Activated gamma-delta T cell (primary cell): ENCODE data around the gene SLC9A3.
"Not testable (repeated sequence)": the region's sequence is repeated elsewhere in the genome, so short reads cannot be mapped to it uniquely, and the experiment has no call there.

ENCODE experiments used
- DNase-seq: peaks from one replicate; lab custom pipeline; 2025; lab: John Stamatoyannopoulos, UW

Gene SLC9A3

DNA sequence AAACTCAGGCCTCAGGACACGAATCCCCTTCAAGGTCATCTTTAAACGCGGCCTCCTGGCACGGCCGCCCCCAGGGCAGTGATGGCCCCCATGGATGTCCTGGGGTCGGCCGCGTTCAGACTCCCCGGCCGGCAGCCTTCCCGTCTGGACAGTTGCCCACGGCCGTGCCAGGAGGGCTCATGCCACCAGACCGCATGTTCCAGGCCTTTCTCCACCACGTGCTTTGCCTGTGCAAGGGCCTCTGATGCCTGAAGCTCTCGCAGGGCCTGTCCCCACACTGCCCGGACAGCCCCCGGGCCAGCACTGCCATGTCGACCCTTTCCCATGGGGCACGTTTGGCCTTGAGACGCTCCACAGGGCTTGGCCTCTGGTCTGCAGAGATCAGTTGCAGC lies 34.6 kb downstream of the SLC9A3 start:
- DNase-seq, result no peak

DNA sequence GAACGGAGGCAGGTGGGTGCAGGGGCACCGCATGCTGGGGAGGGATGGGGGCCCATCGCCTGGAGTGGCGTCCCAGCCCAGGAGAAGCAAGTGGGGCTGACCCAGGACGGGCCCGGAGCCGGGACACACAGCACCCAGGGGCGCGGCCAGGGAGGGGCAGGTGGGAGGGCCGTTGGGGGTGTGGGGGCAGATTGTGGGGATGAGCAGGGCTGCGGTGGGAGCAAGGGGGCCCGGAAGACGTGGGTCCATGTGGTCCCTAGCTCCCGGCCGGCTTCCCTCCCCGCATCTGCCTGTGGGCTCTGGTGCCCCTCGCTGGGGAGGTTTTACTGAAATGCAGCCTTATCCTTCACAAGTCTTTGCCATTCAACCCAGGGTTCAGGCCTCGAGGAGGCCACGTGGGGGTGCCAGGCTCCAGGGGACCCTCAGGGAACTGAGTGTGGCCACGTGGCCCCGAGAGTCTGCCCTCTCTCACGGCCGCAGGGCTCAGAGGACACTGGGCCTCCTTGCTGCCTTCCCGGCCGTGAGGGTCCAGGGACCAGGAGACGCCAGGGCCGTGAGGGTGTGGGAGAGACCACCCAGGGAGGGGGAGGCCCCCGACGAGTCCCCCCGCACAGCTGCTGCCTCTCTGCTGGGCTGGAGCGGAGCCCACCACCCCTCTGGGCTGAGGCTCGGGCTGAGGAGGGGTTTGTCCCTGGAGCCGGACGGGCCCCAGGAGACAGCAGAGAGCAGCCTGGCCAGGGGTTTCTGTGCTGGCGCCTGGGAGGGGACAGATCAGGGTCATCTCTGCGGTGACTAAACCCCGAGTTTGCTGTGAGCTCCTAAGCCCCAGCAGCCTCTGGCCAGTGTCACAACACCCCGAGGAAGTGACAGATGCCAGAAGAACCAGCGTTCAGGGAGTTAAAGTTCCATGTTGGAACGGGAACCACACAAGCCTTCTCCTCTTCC lies 35.2 kb downstream of the SLC9A3 start:
- DNase-seq, result no peak

DNA sequence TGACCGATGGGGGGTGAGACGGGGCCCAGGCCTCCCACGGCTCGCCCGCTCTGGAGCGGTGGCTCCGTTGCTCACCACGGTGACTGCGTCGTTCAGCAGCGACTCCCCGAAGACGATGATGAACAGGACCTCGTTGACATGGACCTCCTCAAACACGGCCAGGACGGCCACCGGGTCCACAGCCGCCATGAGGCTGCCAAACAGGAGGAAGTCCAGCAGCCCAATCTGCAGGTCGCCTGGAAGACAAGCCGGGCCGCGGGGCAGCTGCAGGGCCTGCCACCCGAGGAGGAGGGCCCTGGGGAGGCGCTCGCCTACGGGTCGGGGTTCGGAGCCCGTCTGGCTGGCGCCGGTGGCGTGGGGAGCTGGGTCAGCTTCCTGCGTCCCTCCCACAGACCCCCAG lies 36.0 kb downstream of the SLC9A3 start:
- no peak for DNase-seq

DNA sequence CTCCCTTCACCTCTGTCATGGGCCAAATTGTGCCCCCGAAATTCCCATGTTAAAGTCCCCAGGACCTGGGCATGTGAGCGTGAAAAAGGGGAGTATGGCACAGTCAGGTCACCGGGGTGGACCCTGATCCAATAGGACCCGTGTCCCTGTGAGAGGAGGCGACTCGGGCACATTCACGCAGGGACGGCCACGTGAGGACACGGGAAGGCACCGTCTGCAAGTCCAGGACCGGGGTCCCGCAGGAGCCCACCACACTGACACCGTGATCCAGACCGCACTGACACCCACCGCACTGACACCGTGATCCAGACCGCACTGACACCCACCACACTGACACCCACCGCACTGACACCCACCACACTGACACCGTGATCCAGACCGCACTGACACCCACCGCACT lies 37.7 kb downstream of the SLC9A3 start:
- not testable (repeated sequence) for DNase-seq

DNA sequence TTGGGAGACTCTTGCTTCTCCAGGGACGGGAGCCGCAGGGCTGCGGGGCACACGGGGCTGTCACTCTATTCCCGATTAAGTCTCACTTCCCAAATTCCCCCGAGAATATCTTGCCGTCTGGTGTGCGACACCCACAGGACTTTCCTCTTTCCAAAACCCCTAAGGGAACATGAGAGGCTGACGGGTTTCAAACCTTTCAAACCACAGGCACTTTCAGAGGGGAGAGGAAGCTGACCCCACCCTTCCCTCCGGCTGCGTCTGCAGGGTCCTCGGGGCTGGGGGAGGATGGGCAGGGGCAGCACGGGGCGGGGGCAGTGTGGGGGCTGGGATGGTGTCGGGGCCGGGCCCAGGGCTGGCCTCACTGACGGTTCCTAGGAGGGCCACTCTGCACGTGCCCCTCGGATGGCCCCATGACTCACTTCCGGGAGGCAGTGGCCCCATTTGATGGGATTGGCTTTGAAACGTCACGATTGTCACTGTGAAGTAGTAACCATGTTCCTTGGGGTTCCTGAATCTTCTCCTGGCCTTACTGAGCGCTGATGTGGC lies 38.2 kb downstream of the SLC9A3 start:
- no peak for DNase-seq

DNA sequence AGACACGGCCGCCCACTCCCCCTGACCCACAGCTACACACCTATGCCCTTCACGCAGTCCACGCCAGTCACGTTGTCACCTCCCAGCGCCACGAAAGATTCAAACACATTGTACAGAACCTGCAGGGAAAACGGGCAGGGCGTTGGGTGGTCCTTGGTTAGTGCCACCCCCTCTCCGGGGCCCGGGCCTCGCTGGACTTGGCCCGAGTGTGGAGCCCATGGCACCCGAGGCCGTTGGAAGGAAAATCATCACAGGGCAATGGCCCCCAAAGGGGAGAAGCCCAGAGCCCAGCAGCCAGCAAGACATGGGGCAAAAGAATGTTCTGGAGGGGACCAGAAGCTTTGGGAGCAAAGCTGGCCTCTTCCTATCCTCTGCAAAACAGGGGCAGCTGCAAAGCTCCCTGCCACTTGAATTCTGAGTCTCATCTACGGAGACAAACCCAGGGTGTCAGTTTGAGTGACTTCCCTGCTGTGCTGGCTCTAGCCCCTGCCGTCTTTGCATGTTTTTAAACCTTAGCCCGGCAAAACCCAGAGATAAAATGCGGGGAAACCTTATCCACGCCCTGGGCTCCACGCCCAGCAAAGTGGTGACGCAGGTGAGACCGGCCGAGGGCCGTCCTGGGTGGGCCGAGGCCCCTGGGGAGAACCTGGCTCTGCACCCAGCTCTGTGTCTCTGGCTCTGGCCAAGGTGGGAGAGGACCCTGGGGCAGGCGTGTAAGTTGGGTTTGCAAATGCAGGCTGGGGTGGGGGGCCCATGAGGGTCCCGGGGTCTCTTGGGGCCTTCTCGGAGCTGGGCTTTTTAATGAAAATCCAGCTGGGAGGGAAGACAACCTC lies 38.9 kb downstream of the SLC9A3 start:
- no peak for DNase-seq

DNA sequence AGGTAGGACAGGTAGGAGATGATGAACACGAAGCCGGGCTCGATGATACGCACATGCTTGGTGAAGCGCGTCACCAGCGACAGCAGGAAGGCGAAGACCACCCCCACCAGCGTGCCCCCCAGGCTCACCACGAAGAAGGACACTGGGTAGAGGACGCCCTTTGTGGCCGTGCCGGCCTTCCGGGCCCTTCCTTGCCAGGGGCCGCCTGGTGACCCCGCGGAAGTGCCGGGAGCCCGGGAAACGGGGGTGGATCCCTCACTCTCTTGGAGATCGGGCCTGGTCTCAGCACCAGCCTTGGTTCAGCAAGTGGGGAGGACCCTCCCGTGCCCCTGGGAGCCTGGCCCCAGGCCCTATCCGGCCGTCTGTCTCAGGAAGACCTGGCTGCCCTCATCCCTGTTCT lies 39.7 kb downstream of the SLC9A3 start:
- DNase-seq, result no peak

DNA sequence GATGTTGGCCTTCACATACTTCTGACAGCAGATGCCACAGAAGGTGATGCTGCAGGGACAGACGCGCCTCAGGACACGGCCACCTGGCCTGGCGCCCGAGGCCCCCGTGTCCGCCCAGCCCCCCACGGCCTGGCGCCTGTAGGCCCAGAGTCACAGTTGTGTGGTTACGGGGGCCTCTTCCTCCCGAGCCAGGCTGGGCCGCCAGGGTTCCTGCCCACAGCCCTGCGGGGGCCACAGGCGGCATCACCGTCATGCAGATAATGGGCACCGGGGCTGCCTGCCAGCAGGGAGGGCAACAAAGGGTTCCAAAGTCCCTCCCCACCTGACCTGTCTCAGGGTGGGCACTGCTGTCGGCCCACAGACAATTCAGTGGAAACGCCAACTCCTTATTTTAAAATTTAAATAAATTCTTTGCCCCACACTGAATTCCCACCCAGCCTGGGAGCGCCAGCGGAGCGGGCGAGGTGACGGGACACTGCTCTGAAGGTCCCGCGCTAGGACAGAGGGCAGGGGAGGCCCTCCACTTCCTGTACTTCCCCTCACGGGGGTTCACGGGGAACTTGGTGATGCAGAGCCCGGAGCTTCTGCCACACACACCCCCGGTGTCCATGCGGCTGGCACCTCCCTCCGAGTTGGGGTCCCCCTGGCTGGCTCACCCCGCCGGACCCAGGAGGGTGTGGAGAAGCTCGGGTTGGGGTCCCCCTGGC lies 40.7 kb downstream of the SLC9A3 start:
- no peak for DNase-seq

DNA sequence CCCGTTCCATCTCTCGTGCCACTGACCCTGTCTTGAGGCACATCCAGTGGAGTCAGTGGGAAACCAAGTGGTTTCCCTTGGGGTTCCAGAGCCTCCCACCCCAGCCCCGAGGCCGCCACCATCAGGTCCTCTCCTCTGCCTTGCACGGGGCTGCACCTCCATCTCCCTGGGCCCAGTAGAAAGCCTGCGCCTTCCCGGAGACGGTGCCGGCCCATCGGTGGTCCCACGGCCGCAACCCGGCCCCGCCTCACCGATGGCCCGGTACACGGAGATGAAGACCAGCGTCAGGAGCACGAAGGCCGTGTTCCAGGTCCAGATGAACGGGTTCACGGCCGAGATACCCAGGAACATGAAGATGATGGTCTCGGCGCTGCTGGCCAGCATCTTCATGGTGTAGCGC lies 41.2 kb downstream of the SLC9A3 start:
- DNase-seq, result no peak

DNA sequence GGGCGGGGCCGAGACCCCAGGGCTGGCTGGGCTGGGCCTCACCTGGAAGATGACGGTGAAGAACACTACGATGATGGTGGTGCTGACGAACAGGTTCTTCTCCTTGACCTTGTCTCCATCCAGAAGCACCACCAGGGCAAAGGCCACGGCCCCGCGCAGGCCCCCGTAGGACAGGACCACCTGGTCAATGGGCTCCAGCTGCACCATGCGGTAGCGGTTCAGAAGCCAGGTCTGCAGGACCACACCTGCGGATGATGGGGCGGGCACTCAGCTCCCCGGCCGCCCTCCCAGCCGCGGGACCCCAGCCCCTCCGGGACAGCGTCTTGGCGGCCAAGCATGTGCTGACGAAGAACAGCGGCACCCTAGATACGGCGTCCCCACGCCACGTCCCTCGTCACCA lies 41.7 kb downstream of the SLC9A3 start:
- no peak for DNase-seq

DNA sequence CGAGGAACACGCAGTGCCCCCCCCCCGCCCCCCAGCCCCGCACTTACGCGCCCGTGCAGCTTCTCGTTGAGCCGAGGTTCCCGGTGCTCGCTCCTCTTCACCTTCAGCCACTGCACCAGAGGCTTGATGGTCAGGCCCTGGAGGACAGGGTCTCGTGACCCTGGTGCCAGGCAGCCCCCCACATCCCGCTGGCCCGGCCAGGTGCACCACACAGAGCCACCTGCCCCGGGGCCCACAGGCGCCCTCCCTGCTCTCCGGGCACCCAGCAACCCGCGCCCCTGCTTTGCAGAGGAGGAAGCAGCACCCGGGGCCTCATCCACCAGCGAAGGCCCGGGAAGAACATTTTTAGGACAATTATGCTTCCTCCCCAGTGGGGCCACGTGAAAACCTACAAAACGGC lies 42.2 kb downstream of the SLC9A3 start:
- DNase-seq, result no peak

DNA sequence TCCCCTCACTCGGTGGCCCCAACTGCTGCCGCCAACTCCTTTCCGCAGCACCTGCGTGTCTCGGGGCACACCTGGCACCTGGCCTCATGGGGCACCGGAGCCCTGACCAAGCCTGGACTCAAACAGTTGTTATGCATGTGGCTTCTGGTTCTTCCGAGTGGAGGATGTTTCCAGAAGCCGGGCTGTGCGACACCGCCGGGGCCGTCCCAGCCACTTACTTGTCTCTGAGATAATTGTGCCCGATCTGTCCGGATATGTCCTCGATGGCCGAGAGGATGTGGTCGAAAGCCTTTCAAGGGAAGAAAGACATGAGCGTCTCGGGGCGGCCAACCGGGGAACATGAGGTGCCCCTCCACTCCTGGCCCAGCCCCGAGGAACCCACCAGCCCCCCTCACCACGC lies 42.9 kb downstream of the SLC9A3 start:
- no peak for DNase-seq

DNA sequence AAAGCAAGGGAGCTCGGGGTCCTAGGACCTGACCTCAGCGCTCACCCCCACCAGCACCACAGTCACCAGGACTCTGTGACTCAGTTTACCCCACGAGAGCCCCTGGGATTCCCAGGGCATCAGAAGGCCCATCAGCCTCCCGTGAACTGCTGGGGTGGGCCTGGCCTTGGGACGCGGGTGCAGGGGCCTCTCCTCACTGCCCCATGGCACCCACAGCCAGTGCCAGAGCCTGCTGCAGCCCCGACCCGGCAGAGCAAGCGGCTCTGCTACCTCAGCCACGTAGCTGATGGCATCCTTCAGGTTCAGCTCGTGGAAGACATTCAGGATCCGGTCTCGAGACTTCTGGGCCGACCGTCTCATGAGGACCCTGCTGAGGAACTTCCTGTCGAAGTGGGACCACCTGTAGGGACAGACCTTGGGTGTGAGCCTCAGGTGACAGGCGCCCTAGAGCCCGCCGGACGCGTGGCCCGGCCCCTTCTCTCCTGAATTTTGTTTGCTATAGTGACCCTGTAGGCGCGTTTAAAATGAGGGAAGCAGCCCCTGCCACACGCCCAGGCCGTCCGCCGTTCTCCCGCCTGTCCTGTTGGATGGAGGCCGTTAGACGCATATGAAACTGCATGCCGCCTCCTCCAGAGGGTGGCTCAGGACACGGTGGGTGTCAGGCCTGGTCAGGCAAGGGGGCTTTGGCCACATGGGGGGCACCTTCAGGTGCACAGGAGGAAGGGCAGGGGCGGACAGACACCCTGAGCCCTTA lies 44.5 kb downstream of the SLC9A3 start:
- no peak for DNase-seq

DNA sequence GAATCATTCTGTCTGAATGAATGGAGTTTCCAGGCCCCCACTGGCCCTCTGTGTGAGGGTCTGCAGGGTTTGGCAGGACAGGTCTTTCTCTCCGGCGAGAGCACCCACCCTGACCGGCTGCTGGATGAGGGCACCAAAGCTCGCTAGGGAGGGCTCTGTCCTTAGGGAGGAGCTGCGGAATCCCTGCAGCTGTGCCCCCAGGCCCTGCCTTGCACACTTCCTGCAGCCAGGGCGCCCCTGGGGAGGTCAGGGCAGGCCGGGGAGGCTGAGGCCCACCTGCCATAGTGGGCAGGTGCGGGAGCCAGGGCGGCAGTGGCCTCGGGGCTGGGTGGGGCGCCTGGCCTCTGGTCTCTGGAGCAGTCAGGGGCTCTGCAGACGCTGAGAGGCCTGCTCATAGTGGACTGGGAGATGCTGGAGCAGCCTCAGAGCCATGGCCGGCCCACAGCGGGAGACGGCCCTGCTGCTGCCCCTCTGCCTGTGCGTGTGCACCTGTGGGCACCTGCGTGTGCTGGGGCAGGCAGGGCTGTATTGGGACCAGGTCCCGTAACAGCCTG lies 45.2 kb downstream of the SLC9A3 start:
- DNase-seq, result no peak

DNA sequence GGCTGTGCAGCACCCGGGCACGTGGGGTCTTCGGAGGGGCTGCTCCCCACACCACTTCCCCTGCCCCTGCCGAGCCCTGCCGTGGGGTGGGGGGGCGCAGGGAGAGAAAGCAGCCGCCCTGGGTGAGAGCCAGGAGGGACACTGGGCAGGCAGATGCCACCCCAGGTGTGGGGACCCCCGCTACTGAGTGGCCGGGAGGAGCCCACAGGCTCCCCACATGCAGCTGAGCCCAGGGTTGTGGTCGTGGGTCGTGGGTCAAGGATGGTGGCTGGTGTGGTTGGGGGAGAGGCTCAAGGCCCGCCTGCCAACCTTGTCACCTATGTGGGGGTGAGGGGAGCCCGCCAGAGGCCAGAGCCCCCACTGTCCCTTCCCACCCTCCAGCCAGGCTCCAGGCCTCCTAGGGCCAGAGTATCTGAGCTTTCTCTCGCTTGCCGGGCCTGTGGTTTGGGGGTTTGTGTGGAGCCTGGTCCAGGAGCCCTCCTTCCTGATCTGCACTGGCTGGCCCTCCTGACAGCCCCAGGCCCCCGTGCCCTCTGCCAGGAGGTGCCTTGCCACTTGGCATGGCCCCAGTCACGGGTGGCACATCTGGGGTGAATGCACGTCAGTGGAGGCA lies 45.8 kb downstream of the SLC9A3 start:
- no peak for DNase-seq

DNA sequence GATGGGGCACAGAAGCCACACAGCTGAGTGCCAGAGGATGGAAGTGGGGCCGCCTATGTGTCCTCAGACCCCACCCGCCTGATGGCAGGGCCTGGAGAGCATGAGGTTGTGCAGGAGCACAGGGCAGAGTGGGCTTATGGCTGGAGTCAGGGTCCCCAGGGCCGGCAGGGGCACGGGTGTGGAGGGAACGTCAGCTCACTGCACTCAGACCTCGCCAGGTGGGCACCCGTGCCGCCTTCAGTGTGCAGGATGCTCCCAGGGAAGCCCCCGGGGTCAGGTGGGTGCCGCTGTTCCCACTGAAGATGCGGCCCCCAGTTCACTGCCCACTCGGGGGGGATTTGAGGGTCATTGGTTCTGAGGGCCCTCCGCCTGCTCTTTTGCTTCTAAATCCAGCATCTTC lies 46.4 kb downstream of the SLC9A3 start:
- DNase-seq, result no peak

DNA sequence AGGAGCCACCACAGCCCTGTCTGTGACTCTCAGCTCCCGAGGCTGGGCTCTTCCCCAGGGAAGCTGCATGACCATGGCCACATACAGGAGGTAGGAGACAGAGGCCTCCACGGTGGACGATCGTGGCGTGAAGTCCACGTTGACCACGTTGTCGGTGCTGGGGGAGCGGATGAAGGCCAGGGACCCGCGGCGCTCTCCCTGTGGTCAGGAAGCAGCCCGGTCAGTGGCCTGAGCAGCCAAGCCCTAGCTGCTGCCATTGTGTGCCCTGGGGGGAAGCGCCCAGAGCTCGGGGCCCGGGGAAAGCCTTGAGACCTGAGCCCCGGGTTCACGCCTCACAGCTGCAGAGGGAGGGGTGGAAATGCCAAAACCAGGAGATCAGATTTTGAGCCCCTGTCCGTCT lies 47.0 kb downstream of the SLC9A3 start:
- no peak for DNase-seq

DNA sequence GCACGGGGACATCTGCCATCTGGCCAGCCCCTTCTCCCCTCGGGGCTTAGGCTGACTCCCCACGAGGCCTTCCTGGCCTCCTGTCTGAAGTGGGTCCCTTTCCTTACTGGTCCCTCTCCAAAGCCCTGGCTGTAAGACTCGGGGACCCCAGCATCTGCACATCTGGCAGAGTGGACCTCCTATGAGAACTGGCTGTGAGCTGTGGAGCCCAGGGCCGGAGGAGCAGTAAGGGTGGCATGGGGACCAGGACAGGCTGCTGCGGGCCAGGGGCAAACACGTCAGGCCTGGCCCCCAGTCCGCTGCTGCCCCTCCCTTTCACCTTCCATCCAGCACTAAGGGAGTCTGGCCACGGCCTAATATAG lies 47.5 kb downstream of the SLC9A3 start:
- DNase-seq, result no peak

DNA sequence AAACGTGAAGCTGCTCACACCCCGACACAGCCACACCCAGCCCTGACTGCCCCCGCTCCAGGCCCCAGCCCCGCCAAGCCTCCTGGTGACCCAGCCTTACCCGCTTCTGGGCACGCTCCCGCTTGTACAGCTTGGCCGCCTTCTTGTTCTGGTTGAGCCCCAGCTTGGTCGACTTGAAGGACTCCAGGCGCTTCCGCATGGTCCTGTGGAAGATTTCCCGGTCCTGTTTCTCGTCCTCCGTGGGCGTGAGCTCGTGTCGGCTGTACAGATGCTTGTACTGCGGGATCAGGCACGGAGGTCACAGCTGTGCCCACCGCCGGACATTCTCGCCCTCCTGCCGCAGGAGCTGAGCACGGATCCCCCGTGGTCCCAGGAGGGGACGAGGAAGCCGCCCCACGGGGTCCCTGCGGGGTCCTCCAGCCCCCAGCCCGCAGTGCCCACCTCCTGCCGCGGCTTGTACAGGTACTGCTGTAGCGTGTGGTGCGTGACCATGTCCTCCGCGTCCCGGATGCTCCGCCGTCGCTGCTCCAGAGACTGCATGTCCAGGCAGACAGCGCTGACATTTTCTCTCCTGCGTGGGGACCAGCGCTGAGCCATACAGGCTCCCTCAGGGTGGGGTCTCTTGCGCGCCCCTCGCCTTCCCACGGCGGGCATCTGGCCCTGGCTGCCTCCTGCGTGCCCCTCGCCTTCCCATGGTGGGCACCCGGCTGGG lies 48.0 kb downstream of the SLC9A3 start:
- no peak for DNase-seq

DNA sequence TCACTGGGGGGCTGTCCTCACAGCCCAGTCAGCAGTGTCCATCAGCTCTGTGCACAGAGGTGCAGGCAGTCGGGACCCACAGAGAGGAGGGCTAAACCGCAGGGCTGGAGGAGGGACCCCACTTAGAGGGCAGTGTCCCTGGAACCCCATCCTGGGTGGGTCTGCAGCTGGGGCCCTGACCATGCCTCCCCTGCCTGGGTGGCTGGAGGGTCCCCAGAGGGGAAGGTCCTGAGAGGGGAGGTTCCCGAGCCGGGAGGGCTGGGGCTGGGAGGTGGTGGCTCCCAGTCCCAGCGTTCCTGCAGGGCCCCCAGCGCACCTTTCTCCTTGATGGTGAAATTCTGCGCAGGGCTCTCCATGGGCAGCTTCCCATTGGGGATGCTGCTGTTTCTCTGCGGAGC lies 48.5 kb downstream of the SLC9A3 start:
- DNase-seq, result no peak
